ENCODE data around the gene NCL. TPM values are rescaled to one million over a fixed set of nuclear protein-coding genes. Genes with fewer than 3 reads are reported as not detected.

Gene NCL
- total RNA-seq, 1 donor from 2014 or later = 348 TPM

- DNase-seq (ENCODE audit: extremely low spot score in 2 of 2) = no peak
- TF ChIP-seq POLR2A (IDR thresholded peaks at IDR 0.05) (no peak), POLR2AphosphoS5 (IDR thresholded peaks at IDR 0.05; ENCODE audit: insufficient read depth in 1 of 2, low read depth in 1 of 2) (no peak), CTCF (IDR thresholded peaks at IDR 0.05) (no peak)
- no peaks in the 10 kb centered on the region for H3K36me3 ChIP-seq
- intact Hi-C loops (cut with DNase I) = no loop called here
- H3K9me3 ChIP-seq = no peaks in the 10 kb centered on the region
- H3K27ac ChIP-seq = no peak overlapping the region
- no peaks in the 10 kb centered on the region for H3K4me1 ChIP-seq
- no peaks in the 10 kb centered on the region for H3K27me3 ChIP-seq
- no peak overlapping the region for H3K4me3 ChIP-seq
These were observed 37.2 kb downstream of the NCL start for GRCh38 chr2:231427116-231427515.

GRCh38 chr2:231425811-231426703 lies 38.2 kb downstream of the NCL start:
- no peaks in the 10 kb centered on the region for H3K36me3 ChIP-seq
- no peak for DNase-seq (ENCODE audit: extremely low spot score in 2 of 2)
- H3K4me1 ChIP-seq = no peaks in the 10 kb centered on the region
- no peak overlapping the region for H3K27ac ChIP-seq
- no peak overlapping the region for H3K4me3 ChIP-seq
- intact Hi-C loops (cut with DNase I) = no loop called here
- no peak for TF ChIP-seq POLR2AphosphoS5 (IDR thresholded peaks at IDR 0.05; ENCODE audit: insufficient read depth in 1 of 2, low read depth in 1 of 2)
- TF ChIP-seq CTCF (IDR thresholded peaks at IDR 0.05) = no peak
- no peaks in the 10 kb centered on the region for H3K9me3 ChIP-seq
- H3K27me3 ChIP-seq = no peaks in the 10 kb centered on the region

- Histone ChIP-seq H3K9me3 (no peaks in the 10 kb centered on the region), H3K27me3 (no peaks in the 10 kb centered on the region), H3K4me3 (no peak overlapping the region), H3K27ac (no peak overlapping the region), H3K4me1 (no peaks in the 10 kb centered on the region), H3K36me3 (no peaks in the 10 kb centered on the region)
- no peak for DNase-seq (ENCODE audit: extremely low spot score in 2 of 2)
- intact Hi-C loops (cut with DNase I) = no loop called here
- no peak for TF ChIP-seq CTCF (IDR thresholded peaks at IDR 0.05)
- no peak for TF ChIP-seq POLR2AphosphoS5 (IDR thresholded peaks at IDR 0.05; ENCODE audit: insufficient read depth in 1 of 2, low read depth in 1 of 2)
- no peak for TF ChIP-seq POLR2A (IDR thresholded peaks at IDR 0.05)
These were observed 38.9 kb downstream of the NCL start for GRCh38 chr2:231425291-231425810.

GRCh38 chr2:231423176-231423575 lies 41.1 kb downstream of the NCL start:
- Histone ChIP-seq H3K36me3 (no peaks in the 10 kb centered on the region), H3K27ac (no peak overlapping the region)

More at GRCh38 chr2:231423176-231423575, 41.1 kb downstream of the NCL start:
- DNase-seq (ENCODE audit: extremely low spot score in 2 of 2) = no peak
- H3K4me1 ChIP-seq = no peaks in the 10 kb centered on the region
- intact Hi-C loops (cut with DNase I) = no loop called here
- no peaks in the 10 kb centered on the region for H3K9me3 ChIP-seq
- TF ChIP-seq CTCF (IDR thresholded peaks at IDR 0.05) (no peak), POLR2AphosphoS5 (IDR thresholded peaks at IDR 0.05; ENCODE audit: insufficient read depth in 1 of 2, low read depth in 1 of 2) (no peak), POLR2A (IDR thresholded peaks at IDR 0.05) (no peak)
- H3K27me3 ChIP-seq = no peaks in the 10 kb centered on the region
- H3K4me3 ChIP-seq = no peak overlapping the region
